Endothelial cell of umbilical vein (primary cell): ENCODE measurements around the gene SMCP. TPM values are rescaled to one million over a fixed set of nuclear protein-coding genes. Genes with fewer than 3 reads are reported as not detected.

Experiments
- BruUV-seq: library from RNA; stranded (reverse); fragments of 400-500 nt; replicated peaks from 2 replicates; lab custom pipeline; 2021; lab: Mats Ljungman, UMichigan
- CTCF ChIA-PET: fragments of 300-600, 350-600 bp; sonication (Branson Sonifier 250); formaldehyde crosslinking; loops from one replicate; lab custom pipeline; 2021; ENCODE audit warnings: antibody characterized with exemption, inconsistent platforms; lab: Charles Lee
- POLR2A ChIA-PET: fragments of 300-600, 350-600 bp; sonication (Branson Sonifier 250); formaldehyde crosslinking; loops from one replicate; lab custom pipeline; 2021; ENCODE audit warnings: antibody characterized with exemption, inconsistent platforms; lab: Charles Lee
- DNase-seq: peaks from one replicate; pipeline ENCODE4 v3.0.0-alpha.2; 2011; ENCODE audit warnings: low read depth, low spot score
- FAIRE-seq: peaks from 2 replicates; lab custom pipeline; 2011; peaks lifted over from hg19 to GRCh38; lab: Jason Lieb, UNC
- H2AFZ ChIP-seq: 2 replicates; pipeline ENCODE4 v1.6.0; 2012; ENCODE audit warnings: low read depth, low read length, control low read depth, inconsistent platforms
- H3K27ac ChIP-seq: 2 replicates; pipeline ENCODE4 v1.5.1; 2011; ENCODE audit warnings: low read depth, mild to moderate bottlenecking, control low read depth, low read length, moderate library complexity; ENCODE audit not compliant: insufficient read depth
- H3K27me3 ChIP-seq, 2 experiments: 2 replicates each; pipeline versions ENCODE4 v1.6.0 to v1.6.1; 2011; ENCODE audit warnings: low read length in 2 of 2, mixed read lengths in 1 of 2; ENCODE audit not compliant: control insufficient read depth in 2 of 2, insufficient read depth in 2 of 2
- H3K36me3 ChIP-seq, 2 experiments: 2 replicates in 1 of 2; 3 replicates in 1 of 2; pipeline ENCODE4 v1.5.1; 2011; ENCODE audit warnings: low read length in 2 of 2, mild to moderate bottlenecking in 1 of 2, moderate library complexity in 1 of 2; ENCODE audit not compliant: control insufficient read depth in 2 of 2, insufficient read depth in 2 of 2; ENCODE audit errors: extremely low read depth in 1 of 2
- H3K4me1 ChIP-seq: 3 replicates; pipeline ENCODE4 v1.5.1; 2011; ENCODE audit warnings: mild to moderate bottlenecking, low read length; ENCODE audit not compliant: control insufficient read depth, insufficient read depth; ENCODE audit errors: extremely low read depth
- H3K4me2 ChIP-seq: 2 replicates; pipeline ENCODE4 v1.6.1; 2011; ENCODE audit warnings: low read length, control low read depth, mixed read lengths; ENCODE audit not compliant: insufficient read depth
- H3K4me3 ChIP-seq, 3 experiments: fragments of 200-600 bp in 1 of 3; sonication (generic), shearing (Covaris generic) in 1 of 3; replicated peaks in 1 of 3; 2 replicates each; pipeline ENCODE4 v1.5.1; 2011 to 2016; ENCODE audit warnings: control low read depth in 3 of 3, low read length in 3 of 3, mild to moderate bottlenecking in 2 of 3, inconsistent platforms in 1 of 3, low read depth in 1 of 3, moderate library complexity in 1 of 3; ENCODE audit not compliant: insufficient read depth in 1 of 3
- H3K79me2 ChIP-seq: 2 replicates; pipeline ENCODE4 v1.6.0; 2012; ENCODE audit warnings: low read length, inconsistent platforms; ENCODE audit not compliant: control insufficient read depth, insufficient read depth
- H3K9ac ChIP-seq: replicated peaks from 2 replicates; pipeline ENCODE3; 2011; ENCODE audit warnings: low read length, control low read depth; ENCODE audit not compliant: insufficient read depth; ENCODE audit errors: extremely low read depth
- H3K9me1 ChIP-seq: replicated peaks from 3 replicates; pipeline ENCODE4 v1.6.0; 2011; ENCODE audit warnings: mild to moderate bottlenecking, low read length; ENCODE audit not compliant: control insufficient read depth, insufficient read depth; ENCODE audit errors: extremely low read depth
- H3K9me3 ChIP-seq: replicated peaks from 2 replicates; pipeline ENCODE4 v1.5.1; 2012; ENCODE audit warnings: low read length, inconsistent platforms; ENCODE audit not compliant: control insufficient read depth, insufficient read depth
- H4K20me1 ChIP-seq: replicated peaks from 2 replicates; pipeline ENCODE3; 2011; ENCODE audit warnings: mild to moderate bottlenecking, low read length; ENCODE audit not compliant: control insufficient read depth, insufficient read depth; ENCODE audit errors: extremely low read depth
- CTCF ChIP-seq, 2 donors: IDR thresholded peaks; 1 replicate in 1 of 2; 2 replicates in 1 of 2; pipeline ENCODE4 v1.5.1; 2011; ENCODE audit warnings: low read length in 2 of 2, mild to moderate bottlenecking in 2 of 2, moderate library complexity in 2 of 2, control low read depth in 1 of 2, inconsistent platforms in 1 of 2, low read depth in 1 of 2; ENCODE audit not compliant: insufficient read depth in 1 of 2; ENCODE audit errors: extremely low read depth in 1 of 2
- EZH2 ChIP-seq: IDR thresholded peaks from 2 replicates; pipeline ENCODE4 v1.6.1; 2012; ENCODE audit warnings: borderline replicate concordance, low read depth, mild to moderate bottlenecking, moderate library complexity, low read length, inconsistent platforms; ENCODE audit not compliant: severe bottlenecking
- FOS ChIP-seq: IDR thresholded peaks from 2 replicates; pipeline ENCODE4 v1.6.1; 2011; ENCODE audit warnings: mild to moderate bottlenecking, low read length, moderate library complexity, borderline replicate concordance; ENCODE audit not compliant: insufficient read depth
- GATA2 ChIP-seq: IDR thresholded peaks from 2 replicates; pipeline ENCODE4 v1.7.0; 2011; ENCODE audit warnings: low read depth, mild to moderate bottlenecking, moderate library complexity, mixed read lengths, low read length; ENCODE audit not compliant: insufficient read length, insufficient read depth
- JUN ChIP-seq: IDR thresholded peaks from 2 replicates; pipeline ENCODE4 v1.6.1; 2011; ENCODE audit warnings: borderline replicate concordance, low read depth; ENCODE audit not compliant: insufficient read length, insufficient read depth
- MYC ChIP-seq: IDR thresholded peaks from one replicate; pipeline ENCODE4 v1.6.1; 2011; ENCODE audit warnings: mild to moderate bottlenecking, low read depth, low read length
- POLR2A ChIP-seq: IDR thresholded peaks from 2 replicates; pipeline ENCODE4 v1.6.1; 2012; ENCODE audit warnings: low read depth, mild to moderate bottlenecking, control low read depth, low read length
- POLR2AphosphoS5 ChIP-seq: IDR thresholded peaks from 2 replicates; pipeline ENCODE4 v1.6.1; 2012; ENCODE audit warnings: low read depth, mild to moderate bottlenecking, control low read depth, low read length, moderate library complexity; ENCODE audit not compliant: insufficient read depth
- dilution Hi-C: fragments of 300-500 bp; cut with MboI; formaldehyde crosslinking; loops from one replicate; pipeline ENCODE4 v1.15.0; 2019; ENCODE audit warnings: low sequenced_read_pairs; ENCODE audit not compliant: extremely low pct_ligation_motif_present
- intact Hi-C: fragments of 100-400 bp; cut with micrococcal nuclease; formaldehyde crosslinking; loops from one replicate; pipeline ENCODE4 v1.10.0; 2022
- polyA plus RNA-seq, 4 experiments: library from polyadenylated mRNA; depleted of rRNA in 3 of 4; stranded (reverse) in 3 of 4; unstranded in 1 of 4; fragments of >200 nt; gene quantifications; 2 replicates each; pipeline versions ENCODE4 v1.2.1 to v1.2.3, GENCODE V29; 2011 to 2012; ENCODE audit warnings: missing spikeins in 1 of 4
- total RNA-seq: library from RNA; stranded (reverse); gene quantifications from 2 replicates; pipeline ENCODE4 v1.2.3, GENCODE V29; 2021
- TF ChIP-seq, protein P1 (sequence below): IDR thresholded peaks from 2 replicates; pipeline ENCODE4 v1.6.1; 2011; ENCODE audit not compliant: insufficient read depth, insufficient read length

SMCP gene
- total and polyA plus RNA-seq, 2 donors (not counting 3 experiments of a cell fraction or from before 2014, with no cell fraction given) = not detected

GRCh38 chr1:152924191-152924590 is 46.1 kb downstream of the SMCP start:
- CTCF ChIA-PET = no interaction called here
- intact Hi-C loops (no loop called here), dilution Hi-C loops (no loop called here)
- Histone ChIP-seq H3K4me1 (no peaks in the 10 kb centered on the region), H3K36me3 (no peaks in the 10 kb centered on the region), H2AFZ (no peak overlapping the region), H3K27me3 (no peaks in the 10 kb centered on the region), H3K79me2 (no peaks in the 10 kb centered on the region), H3K9me3 (no peaks in the 10 kb centered on the region), H3K9ac (no peak overlapping the region), H3K27ac (no peak overlapping the region), H3K4me3 (no peak overlapping the region), H3K4me2 (no peak overlapping the region), H4K20me1 (no peaks in the 10 kb centered on the region), H3K9me1 (no peaks in the 10 kb centered on the region)
- TF ChIP-seq, protein P1, sequence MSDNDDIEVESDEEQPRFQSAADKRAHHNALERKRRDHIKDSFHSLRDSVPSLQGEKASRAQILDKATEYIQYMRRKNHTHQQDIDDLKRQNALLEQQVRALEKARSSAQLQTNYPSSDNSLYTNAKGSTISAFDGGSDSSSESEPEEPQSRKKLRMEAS = no peak
- TF ChIP-seq GATA2 (no peak), CTCF (IDR thresholded peaks at IDR 0.05; ENCODE audit: extremely low read depth in 1 of 2, insufficient read depth in 1 of 2, low read depth in 1 of 2, low read length in 2 of 2) (no peak), MYC (no peak), EZH2 (no peak), FOS (no peak), POLR2A (no peak), JUN (no peak), POLR2AphosphoS5 (no peak)
- POLR2A ChIA-PET = no interaction called here
- FAIRE-seq = no peak
- DNase-seq = no peak
- no TSS peak for BruUV-seq
